Esophagus muscularis mucosa (tissue), 3 donors: ENCODE data around the gene AKAP12.

ENCODE experiments used
- POLR2A ChIP-seq: fragments of 450-650 bp; IDR thresholded peaks from one replicate; pipeline ENCODE4 v1.6.1; 2017; ENCODE audit warnings: antibody characterized with exemption, moderate library complexity, mild to moderate bottlenecking, low read depth
- POLR2AphosphoS5 ChIP-seq, 2 donors: sonication (generic); formaldehyde crosslinking; IDR thresholded peaks; one replicate each; pipeline ENCODE4 v1.6.1; 2017; ENCODE audit warnings: antibody characterized with exemption in 2 of 2
- TF ChIP-seq, protein P1 (sequence below), 3 experiments: fragments of 200-600 bp in 2 of 3; fragments of 450-650 bp in 1 of 3; sonication (generic) in 2 of 3; IDR thresholded peaks; one replicate each; pipeline ENCODE4 v1.5.1; 2017 to 2019; ENCODE audit warnings: antibody characterized with exemption in 3 of 3, mild to moderate bottlenecking in 2 of 3, moderate library complexity in 1 of 3

GRCh38 chr6:151321438-151321837 is 81.7 kb downstream of the AKAP12 start:
- no peak for TF ChIP-seq POLR2AphosphoS5 (IDR thresholded peaks at IDR 0.05)
- TF ChIP-seq, protein P1, sequence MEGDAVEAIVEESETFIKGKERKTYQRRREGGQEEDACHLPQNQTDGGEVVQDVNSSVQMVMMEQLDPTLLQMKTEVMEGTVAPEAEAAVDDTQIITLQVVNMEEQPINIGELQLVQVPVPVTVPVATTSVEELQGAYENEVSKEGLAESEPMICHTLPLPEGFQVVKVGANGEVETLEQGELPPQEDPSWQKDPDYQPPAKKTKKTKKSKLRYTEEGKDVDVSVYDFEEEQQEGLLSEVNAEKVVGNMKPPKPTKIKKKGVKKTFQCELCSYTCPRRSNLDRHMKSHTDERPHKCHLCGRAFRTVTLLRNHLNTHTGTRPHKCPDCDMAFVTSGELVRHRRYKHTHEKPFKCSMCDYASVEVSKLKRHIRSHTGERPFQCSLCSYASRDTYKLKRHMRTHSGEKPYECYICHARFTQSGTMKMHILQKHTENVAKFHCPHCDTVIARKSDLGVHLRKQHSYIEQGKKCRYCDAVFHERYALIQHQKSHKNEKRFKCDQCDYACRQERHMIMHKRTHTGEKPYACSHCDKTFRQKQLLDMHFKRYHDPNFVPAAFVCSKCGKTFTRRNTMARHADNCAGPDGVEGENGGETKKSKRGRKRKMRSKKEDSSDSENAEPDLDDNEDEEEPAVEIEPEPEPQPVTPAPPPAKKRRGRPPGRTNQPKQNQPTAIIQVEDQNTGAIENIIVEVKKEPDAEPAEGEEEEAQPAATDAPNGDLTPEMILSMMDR (IDR thresholded peaks at IDR 0.05), result no peak
- no peak for TF ChIP-seq POLR2A
